GM12865 (cell line): ENCODE measurements around the gene DPP6.

ENCODE experiments used
- DNase-seq: peaks from one replicate; pipeline ENCODE4 v3.0.0; 2010; ENCODE audit warnings: low read depth
- H3K4me3 ChIP-seq: 2 replicates; pipeline ENCODE4 v1.5.1; 2011; ENCODE audit warnings: mild to moderate bottlenecking, low read depth, low read length, control low read depth
- TF ChIP-seq, protein P1 (sequence below): IDR thresholded peaks from 2 replicates; pipeline ENCODE4 v1.5.1; 2011; ENCODE audit warnings: low read length, control low read depth, low read depth, inconsistent platforms; ENCODE audit not compliant: insufficient read depth; ENCODE audit errors: missing control alignments

Gene DPP6

DNA sequence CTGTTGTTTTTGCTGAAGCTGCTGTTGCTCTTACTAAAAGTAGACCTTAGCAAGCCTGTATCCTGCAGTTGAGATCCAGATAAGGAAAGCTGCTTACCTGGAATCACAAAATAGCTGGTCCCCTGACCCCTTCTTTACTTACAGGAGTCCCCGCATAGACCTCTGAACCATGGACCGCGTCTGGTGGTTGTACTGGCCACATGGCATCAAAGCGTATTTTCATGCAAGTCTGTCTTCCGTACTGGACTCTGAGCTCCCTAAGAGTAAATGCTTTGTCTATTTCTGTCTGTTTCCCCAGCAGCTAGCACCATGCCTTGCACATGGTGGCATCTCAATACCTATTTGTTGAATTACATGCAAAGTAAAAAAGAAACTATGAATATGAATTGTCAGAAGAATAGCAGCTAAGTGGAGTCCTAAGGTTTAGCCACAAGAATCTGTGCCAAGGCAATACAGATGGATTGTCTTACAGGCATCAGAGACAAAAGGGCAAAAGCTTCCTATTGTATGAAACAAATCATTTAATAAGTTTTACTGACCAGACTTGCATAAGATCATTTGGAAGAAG is 791.6 kb downstream of the DPP6 start:
- DNase-seq, result no peak
- TF ChIP-seq, protein P1, sequence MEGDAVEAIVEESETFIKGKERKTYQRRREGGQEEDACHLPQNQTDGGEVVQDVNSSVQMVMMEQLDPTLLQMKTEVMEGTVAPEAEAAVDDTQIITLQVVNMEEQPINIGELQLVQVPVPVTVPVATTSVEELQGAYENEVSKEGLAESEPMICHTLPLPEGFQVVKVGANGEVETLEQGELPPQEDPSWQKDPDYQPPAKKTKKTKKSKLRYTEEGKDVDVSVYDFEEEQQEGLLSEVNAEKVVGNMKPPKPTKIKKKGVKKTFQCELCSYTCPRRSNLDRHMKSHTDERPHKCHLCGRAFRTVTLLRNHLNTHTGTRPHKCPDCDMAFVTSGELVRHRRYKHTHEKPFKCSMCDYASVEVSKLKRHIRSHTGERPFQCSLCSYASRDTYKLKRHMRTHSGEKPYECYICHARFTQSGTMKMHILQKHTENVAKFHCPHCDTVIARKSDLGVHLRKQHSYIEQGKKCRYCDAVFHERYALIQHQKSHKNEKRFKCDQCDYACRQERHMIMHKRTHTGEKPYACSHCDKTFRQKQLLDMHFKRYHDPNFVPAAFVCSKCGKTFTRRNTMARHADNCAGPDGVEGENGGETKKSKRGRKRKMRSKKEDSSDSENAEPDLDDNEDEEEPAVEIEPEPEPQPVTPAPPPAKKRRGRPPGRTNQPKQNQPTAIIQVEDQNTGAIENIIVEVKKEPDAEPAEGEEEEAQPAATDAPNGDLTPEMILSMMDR, result no peak
- H3K4me3 ChIP-seq, result no peak overlapping the region

DNA sequence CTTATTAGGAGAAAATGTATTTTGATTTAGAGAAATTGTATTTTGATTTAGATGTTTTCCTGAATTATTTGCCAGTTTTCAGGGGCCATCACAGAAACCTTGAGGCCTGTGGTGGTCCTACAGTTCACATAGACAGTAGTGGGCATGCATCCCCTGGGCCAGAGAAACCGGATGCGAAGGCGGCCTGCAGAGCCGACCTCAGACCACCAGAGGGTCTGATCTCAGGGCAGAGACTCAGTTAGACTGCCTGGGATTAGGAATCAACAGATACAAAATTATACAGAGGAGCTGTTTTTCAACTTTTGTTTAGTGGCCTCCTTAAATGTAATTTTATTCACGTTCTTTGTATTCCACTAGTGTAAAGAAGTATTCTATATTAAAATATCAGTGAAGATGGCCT is 792.3 kb downstream of the DPP6 start:
- no peak overlapping the region for H3K4me3 ChIP-seq
- TF ChIP-seq, protein P1, result no peak
- DNase-seq, result no peak

- no peak for DNase-seq
Observed at GRCh38 chr7:154844955-154845354, 792.8 kb downstream of the DPP6 start.

DNA sequence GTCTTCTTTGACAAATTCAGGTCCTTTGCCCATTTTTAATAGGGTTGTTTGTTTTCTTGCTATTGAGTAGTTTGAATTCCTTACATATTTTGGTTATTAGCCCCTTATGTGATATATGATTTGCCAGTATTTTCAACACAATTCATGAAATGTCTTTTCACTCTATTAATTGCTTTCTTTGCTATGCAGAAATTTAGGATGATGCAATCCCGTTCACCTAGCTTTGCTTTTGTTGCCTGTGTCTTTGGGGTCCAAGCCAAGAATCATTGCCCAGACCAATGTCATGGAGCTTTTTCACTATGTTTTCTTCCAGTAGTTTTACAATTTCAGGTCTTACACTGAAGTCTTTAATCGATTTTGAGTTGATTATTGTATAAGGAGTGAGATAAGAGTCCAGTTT is 796.3 kb downstream of the DPP6 start:
- no peak for DNase-seq
- TF ChIP-seq, protein P1, result no peak
- H3K4me3 ChIP-seq, result no peak overlapping the region

More at GRCh38 chr7:154844955-154845354, 792.8 kb downstream of the DPP6 start:
- TF ChIP-seq, protein P1, result no peak
- no peak overlapping the region for H3K4me3 ChIP-seq

DNA sequence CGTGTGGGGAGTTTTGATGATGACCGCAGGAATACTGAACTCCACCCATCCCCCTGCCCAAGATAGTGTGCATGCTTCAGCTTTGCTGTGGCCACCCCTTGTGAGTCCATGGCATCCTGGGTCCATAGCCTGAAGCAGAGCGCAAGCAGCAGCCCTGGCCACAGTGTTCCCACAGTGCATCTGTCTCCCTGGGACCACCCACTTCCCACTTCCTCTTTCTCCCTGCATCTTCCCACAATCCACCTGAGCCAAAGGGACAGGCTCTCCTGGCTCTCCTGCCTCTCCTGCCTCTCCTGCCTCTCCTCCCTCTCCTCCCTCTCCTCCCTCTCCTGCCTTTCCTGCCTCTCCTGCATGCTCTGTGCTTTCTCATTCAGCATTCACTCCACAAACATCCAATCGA is 800.0 kb downstream of the DPP6 start:
- no peak overlapping the region for H3K4me3 ChIP-seq
- DNase-seq, result no peak
- TF ChIP-seq, protein P1, result no peak

DNA sequence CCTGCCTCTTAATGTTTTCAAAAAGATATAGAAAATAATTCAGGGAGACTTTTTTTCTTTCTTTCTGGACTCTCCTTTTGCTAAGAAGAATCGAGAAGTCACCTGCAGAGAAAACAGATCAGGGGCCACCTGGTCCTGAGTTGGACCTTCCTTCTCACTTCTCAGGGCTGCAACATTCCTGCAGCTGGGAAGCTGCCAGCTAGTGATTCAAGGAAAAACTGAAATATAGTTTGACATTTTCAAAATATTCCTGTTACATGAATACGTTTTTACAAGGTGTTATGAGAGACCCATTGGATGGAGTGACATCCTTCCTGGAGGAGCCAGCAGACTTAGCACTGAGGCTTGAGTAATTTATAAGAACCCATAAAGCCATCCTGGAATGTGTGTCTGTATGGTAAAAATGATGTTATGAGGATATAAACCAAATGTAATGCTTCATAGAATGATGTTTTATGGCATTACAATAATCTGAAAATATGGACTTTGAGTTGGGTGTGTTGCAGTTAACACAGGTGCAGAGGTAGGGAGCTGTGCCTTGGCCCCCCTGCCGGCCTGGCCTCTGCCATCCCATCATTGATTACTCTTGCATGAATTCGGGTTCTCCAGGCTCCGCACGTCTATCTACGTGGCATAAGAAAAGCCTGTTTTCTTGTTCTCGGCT is 801.0 kb downstream of the DPP6 start:
- no peak overlapping the region for H3K4me3 ChIP-seq
- no peak for DNase-seq
- TF ChIP-seq, protein P1, result no peak

GRCh38 chr7:154853727-154854095 is 801.5 kb downstream of the DPP6 start:
- no peak for DNase-seq
- TF ChIP-seq, protein P1, result no peak

More at GRCh38 chr7:154853727-154854095, 801.5 kb downstream of the DPP6 start:
- H3K4me3 ChIP-seq, result no peak overlapping the region
